ENCODE results near the gene IQGAP3.

GRCh38 chr1:156489166-156489934, 83.0 kb downstream of the IQGAP3 start:
- peak in 1 of 6 experiments; percentile 26 for TF ChIP-seq CTCF (IDR thresholded peaks at IDR 0.05)
- no peak for TF ChIP-seq POLR2A (IDR thresholded peaks at IDR 0.05)
- no peak for TF ChIP-seq EP300 (IDR thresholded peaks at IDR 0.05)
- peak in 1 of 2 donors; percentile 16 for TF ChIP-seq POLR2AphosphoS5 (IDR thresholded peaks at IDR 0.05)
